ENCODE measurements around the gene ZBTB16. TPM values are rescaled to one million over a fixed set of nuclear protein-coding genes. Genes with fewer than 3 reads are reported as not detected.

The ZBTB16 gene
- total RNA-seq, 1 donor = 91.6 TPM

DNA sequence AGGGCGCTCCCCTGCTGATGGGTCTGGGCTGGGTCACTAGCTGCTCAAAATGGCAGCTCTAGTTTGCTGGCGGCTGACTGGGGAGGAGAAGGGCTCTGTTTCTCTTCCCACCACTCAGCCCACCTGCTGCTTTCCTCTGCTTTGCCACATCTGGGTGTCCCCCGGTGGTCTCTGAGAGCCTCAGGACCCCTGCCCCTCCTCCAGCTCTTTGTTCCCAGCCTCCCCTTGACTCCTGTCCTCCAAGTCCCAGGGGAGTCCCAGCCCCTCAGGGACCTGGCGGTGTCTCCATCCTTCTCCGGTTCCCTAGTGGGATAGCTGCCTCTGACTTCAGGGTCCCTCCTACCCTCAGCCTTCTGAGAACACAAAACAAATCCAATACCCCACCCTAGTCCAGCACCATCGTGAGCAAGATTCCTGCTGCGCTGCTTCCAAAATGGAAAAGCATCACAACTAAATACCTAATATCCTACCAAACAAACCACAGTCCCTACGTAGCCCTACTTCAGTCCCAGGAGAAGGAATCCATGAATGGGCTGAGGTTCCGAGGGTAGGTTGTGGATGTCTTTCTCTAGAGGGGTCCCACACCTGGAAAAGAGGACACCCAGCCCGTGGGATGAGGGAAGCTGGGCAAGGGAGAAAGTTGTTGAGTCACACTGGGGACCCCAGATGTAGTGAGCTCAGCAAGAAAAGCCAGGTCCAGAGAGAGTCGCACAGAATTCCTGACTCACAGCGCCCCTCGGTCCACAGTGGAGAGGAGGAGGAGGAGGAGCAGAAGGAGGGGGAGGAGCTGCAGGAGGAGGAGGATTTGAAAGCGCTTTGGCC is 191.7 kb downstream of the ZBTB16 start:
- no peak for DNase-seq (ENCODE audit: low read depth in 2 of 3, low spot score in 2 of 3)

GRCh38 chr11:114251815-114252337 is 192.4 kb downstream of the ZBTB16 start:
- no peak for DNase-seq (ENCODE audit: low read depth in 2 of 3, low spot score in 2 of 3)

- DNase-seq (ENCODE audit: low read depth in 2 of 3, low spot score in 2 of 3) = no peak
Observed at GRCh38 chr11:114252767-114253166, 193.3 kb downstream of the ZBTB16 start.

DNA sequence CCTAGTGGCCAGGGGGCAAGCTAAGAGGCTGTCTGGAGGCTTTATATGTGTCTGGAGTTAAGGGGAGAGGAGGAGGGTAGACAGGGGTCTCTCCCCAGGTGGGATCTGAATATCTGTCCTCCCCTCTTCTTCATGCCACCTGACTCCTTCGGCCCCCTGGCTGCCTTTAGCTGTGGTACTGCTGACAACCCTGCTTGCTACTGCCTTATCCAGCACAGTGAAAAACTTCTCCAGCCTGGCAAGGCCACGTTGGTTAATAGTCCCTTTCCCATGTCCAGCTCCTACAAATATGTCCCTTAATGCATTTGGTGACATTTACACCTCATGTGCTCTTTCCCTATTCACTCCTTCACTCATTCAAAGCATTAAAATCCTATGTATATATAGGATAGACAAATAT is 194.3 kb downstream of the ZBTB16 start:
- no peak for DNase-seq (ENCODE audit: low read depth in 2 of 3, low spot score in 2 of 3)

- DNase-seq (ENCODE audit: low read depth in 2 of 3, low spot score in 2 of 3) = no peak
Observed at GRCh38 chr11:114254571-114255146, 195.1 kb downstream of the ZBTB16 start.

DNA sequence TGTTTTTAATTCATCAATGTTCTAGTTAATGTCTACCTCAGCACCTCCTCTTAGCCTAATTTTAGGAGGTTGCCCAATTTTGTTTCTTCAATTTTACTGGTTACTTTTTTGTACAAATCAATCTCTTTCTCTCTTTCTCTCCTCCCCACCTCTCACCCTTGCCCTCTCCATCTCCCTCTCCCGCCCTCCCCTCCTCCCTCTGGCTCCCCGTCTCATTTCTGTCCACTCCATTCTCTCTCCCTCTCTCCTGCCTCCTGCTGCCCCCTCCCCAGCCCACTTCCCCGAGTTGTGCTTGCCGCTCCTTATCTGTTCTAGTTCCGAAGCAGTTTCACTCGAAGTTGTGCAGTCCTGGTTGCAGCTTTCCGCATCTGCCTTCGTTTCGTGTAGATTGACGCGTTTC is 195.8 kb downstream of the ZBTB16 start:
- DNase-seq (ENCODE audit: low read depth in 2 of 3, low spot score in 2 of 3) = no peak

DNA sequence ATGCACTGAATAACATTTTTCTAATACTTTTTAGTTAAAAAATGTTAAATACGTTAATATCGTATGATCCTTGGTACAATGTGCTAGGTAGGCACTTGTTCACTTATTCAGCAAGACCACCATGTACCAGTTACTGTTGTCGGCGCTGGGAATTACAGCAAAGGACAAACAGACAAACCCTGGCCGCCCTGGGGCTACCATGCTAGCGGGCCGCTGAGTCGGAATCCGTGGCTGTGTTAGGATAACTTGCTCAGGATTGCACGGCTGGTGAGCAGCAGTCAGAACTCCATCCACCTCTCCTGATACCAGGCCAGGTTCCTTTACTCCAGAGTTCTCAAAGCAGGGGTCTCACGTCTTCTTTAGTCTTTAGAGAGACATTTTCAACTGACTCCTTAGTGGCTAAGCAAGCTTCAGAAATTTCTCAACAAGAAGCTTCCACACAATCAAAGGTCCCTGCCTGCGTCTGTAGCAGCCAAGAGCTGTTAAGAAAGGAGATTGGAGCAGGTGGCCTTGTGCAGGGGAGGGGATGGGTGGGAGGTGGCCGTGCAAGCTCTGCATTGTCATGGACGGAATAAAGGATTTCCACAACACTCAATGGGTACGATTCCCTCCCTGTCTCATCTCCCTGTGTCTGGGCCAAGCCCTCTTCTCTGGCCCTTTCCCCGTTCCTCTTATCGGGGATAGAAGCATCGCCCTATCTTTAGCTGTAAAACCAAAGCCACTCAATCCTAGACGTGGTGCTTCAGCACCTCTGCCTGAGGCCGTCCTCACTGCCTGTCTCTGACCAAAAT is 196.9 kb downstream of the ZBTB16 start:
- DNase-seq (ENCODE audit: low read depth in 2 of 3, low spot score in 2 of 3) = no peak

- DNase-seq (ENCODE audit: low read depth in 2 of 3, low spot score in 2 of 3) = no peak
Observed at GRCh38 chr11:114256967-114257286, 197.4 kb downstream of the ZBTB16 start.

DNA sequence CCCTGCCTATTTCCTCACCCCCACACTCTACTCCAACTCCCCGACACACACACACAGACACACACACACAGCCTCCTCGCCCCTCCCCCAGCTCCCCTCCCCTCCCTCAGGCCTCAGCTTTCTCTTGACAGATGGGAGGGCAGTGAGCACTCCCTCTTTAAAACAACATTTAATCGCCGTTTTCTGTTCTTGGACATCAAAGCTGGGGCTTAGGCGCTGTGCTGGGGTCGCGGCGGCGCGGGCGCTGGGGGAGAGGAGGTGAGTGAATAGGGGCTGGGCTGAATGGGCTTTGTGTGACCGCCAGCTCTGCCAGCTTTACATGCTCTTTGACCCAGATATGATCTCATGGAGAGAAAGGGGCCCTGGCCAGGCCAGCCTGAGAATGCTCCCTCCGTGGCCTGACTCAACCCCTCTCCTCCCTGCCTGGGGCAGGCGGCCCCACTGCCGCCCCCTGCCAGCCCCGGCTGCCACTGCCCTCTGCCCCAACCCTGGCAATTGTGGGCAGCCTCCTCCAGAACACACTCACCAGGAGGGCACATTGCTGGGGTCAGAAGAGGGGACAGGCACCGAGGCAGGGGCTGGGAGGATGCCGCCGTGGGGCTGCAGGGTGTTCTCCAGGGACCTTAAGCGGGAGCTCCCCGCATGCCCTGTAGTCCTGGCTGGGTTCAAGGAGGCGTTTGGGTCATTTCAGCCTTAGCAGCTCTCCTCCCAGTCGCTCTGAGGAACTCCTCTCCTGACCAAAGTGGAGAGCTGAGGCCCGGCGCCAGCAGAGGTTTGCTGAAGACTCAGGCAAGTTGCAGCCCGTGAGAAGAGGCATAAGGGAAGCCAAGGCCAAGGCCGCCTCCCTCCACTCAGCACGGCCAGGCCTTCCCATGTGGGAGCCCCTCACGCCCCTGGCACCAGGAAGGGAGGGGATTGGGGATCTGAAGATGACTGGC is 198.4 kb downstream of the ZBTB16 start:
- DNase-seq (ENCODE audit: low read depth in 2 of 3, low spot score in 2 of 3) = no peak

DNA sequence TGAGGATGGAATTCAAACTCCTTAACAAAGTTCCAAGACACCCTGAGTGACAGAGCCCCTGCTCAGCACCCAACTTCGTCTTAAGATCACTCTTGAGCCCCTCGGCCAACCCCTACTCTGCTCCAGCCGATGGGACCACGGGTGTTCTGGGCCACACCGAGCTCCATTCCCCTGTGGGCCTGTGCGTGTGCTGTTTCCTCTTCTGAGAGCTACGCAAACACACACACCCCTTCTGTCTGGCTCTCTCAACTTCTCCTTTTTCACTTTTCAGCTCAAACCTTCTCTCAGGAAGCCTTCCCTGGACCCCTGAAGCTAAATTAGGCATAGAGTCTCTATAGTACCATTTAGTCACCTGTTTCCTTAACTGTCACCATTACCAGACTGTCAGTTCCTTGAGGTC is 199.2 kb downstream of the ZBTB16 start:
- peak in 2 of 3 donors; percentile 55 to 73 for DNase-seq (ENCODE audit: low read depth in 2 of 3, low spot score in 2 of 3)

GRCh38 chr11:114259124-114259526 is 199.6 kb downstream of the ZBTB16 start:
- DNase-seq (ENCODE audit: low read depth in 2 of 3, low spot score in 2 of 3) = peak in 1 of 3 donors; percentile 26

GRCh38 chr11:114259551-114259983 is 200.1 kb downstream of the ZBTB16 start:
- DNase-seq (ENCODE audit: low read depth in 2 of 3, low spot score in 2 of 3) = no peak

DNA sequence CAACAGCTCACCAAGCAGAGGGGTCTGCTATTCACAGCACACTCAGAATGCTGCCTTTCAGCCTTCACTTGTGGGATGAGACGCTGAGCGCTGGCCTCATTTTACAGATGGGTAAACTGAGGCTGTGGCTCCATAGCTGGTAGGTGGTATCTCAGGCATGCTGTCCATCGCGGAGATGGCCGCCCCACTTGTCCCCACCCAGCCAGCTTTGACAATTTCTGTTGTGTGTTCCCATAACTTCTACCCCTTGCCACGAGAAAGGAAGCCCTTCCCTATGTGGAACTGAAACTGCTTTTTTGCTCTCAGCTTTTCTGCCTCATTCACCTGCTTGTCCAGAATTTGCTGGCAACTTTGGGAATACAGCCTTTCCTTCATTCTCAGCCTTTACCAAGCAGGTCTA is 200.6 kb downstream of the ZBTB16 start:
- no peak for DNase-seq (ENCODE audit: low read depth in 2 of 3, low spot score in 2 of 3)

GRCh38 chr11:114260483-114260882 is 201.0 kb downstream of the ZBTB16 start:
- DNase-seq (ENCODE audit: low read depth in 2 of 3, low spot score in 2 of 3) = no peak

- no peak for DNase-seq (ENCODE audit: low read depth in 2 of 3, low spot score in 2 of 3)
Observed at GRCh38 chr11:114261791-114262190, 202.3 kb downstream of the ZBTB16 start.

DNA sequence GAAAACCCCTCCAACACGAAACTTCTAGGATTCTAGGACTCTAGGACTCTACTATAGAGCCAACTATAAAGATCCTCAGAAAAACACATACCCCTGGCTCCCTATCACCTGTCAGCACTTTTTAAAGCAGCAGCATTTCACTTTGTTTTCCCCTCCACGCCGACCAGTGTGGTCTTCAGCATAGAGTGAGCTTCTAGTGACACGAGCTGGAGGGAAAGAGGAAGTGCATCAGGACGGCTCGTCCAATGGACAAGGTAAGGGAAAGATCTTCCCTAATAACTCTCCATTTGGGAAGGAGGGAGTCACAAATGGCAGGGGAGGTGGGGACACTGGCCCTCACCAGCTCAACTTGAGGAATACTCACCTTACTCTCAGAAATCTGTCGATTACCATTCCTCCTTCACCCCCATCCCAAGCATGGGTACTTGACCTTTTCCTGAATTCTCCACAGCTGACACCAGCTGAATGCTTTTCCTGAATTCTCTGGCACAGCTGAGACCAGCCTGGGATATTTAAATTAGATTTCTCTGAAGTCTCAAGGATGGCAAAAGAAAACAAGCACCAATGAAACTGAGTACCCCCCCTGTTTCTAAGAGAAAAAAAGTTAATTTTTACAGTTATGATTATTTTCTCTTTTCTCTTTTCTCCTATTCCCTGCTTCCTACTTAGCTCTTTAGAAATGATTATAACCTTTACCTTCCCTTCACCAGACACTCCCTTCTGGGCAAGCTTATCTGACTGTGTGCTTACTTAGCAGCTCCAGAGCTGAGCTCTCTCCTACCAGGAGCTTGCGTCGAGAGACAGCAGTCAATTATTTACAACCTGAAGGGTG is 203.4 kb downstream of the ZBTB16 start:
- DNase-seq (ENCODE audit: low read depth in 2 of 3, low spot score in 2 of 3) = peak in 2 of 3 donors; percentile 39 to 80

DNA sequence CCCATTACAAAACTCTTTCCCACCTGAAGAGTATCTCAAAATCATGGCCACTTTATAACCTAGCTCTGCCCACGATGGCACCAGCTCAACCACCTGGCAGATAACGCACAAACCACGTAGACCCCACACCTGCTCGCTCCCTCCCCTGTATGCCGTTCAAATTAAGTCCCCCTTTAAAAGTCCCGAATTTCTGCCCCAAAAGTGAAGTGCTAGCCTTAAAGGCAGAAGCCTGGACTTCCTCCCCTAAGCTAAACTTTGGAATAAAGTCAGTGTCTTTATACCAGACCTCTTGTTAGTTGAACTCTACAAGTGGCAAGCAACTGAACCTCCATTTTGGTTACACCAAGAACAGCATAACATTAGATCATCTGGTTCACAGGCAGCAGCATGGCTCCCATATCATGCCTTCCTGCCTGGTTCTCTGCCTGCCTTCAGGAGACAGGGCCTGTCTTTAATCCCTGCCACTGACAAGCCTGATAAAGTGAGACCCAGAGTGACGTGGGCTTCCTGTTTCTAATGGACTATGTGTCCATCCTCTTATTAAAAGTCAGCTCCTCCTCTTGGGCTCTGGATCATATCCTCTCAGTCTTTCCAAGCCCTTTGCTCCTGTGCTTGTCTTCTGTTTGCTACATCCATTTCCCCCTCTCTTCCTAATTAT is 204.1 kb downstream of the ZBTB16 start:
- no peak for DNase-seq (ENCODE audit: low read depth in 2 of 3, low spot score in 2 of 3)

- DNase-seq (ENCODE audit: low read depth in 2 of 3, low spot score in 2 of 3) = no peak
Observed at GRCh38 chr11:114264381-114264780, 204.9 kb downstream of the ZBTB16 start.

All from hematopoietic multipotent progenitor cell (in vitro differentiated cells).